H1 (cell line): ENCODE measurements around the gene LINGO4. TPM values are rescaled to one million over a fixed set of nuclear protein-coding genes. Genes with fewer than 3 reads are reported as not detected.

Experiments
- CHD2 ChIP-seq: IDR thresholded peaks from 2 replicates; pipeline ENCODE4 v1.6.1; 2012; ENCODE audit warnings: low read length, improper control_type of control experiment
- JUN ChIP-seq: IDR thresholded peaks from 2 replicates; pipeline ENCODE4 v1.6.1; 2011; ENCODE audit warnings: low read depth, mild to moderate bottlenecking, improper control_type of control experiment, low read length
- NANOG ChIP-seq: IDR thresholded peaks from 2 replicates; pipeline ENCODE4 v1.6.1; 2011; ENCODE audit warnings: low read length, low read depth, mild to moderate bottlenecking, inconsistent platforms; ENCODE audit not compliant: insufficient read depth, poor library complexity, severe bottlenecking
- SAP30 ChIP-seq: fragments of 300-600 bp; sonication (generic); IDR thresholded peaks from 2 replicates; pipeline ENCODE4 v1.7.1; 2012; ENCODE audit warnings: low read length, moderate library complexity, mild to moderate bottlenecking, inconsistent platforms; ENCODE audit not compliant: insufficient read depth, insufficient replicate concordance
- SIRT6 ChIP-seq: IDR thresholded peaks from one replicate; pipeline ENCODE4 v1.7.1; 2012; ENCODE audit warnings: low read length, inconsistent platforms
- TBP ChIP-seq: IDR thresholded peaks from 2 replicates; pipeline ENCODE4 v1.6.1; 2011; ENCODE audit warnings: low read depth, low read length, improper control_type of control experiment
- ZNF274 ChIP-seq: IDR thresholded peaks from 2 replicates; pipeline ENCODE4 v1.7.0; 2012; ENCODE audit warnings: low read length, borderline replicate concordance; ENCODE audit errors: extremely low read depth
- polyA plus RNA-seq, 7 experiments: library from polyadenylated mRNA; depleted of rRNA in 3 of 7; stranded (reverse) in 5 of 7; unstranded in 2 of 7; fragments of >200 nt in 5 of 7; fragments of 200-250 nt in 2 of 7; gene quantifications; 1 replicate in 5 of 7; 2 replicates in 1 of 7; 4 replicates in 1 of 7; pipeline versions ENCODE4 v1.2.1 to v1.2.3, GENCODE V29; 2011 to 2013; ENCODE audit warnings: missing spikeins in 2 of 7, mixed read lengths in 2 of 7
- total RNA-seq: library from RNA; stranded (reverse); fragmentation: NEBNext Ultra II Directional; extraction: Animal tissue kit (Norgen Biotek cat#: 25700); gene quantifications from 2 replicates; pipeline ENCODE4 v1.2.1, GENCODE V29; 2021
- TF ChIP-seq, protein P1 (sequence below): fragments of 300-600 bp; sonication (generic); IDR thresholded peaks from 2 replicates; pipeline ENCODE4 v1.7.1; 2012; ENCODE audit warnings: low read length, moderate library complexity, mild to moderate bottlenecking, inconsistent platforms; ENCODE audit not compliant: insufficient replicate concordance
- TF ChIP-seq, protein P2 (sequence below), 3 experiments: IDR thresholded peaks; 1 replicate in 2 of 3; 2 replicates in 1 of 3; pipeline versions ENCODE4 v1.5.1 to v1.6.1; 2011; ENCODE audit warnings: low read length in 3 of 3, mild to moderate bottlenecking in 3 of 3, inconsistent platforms in 2 of 3, low read depth in 1 of 3, moderate library complexity in 1 of 3; ENCODE audit not compliant: insufficient read depth in 1 of 3; ENCODE audit errors: control extremely low read depth in 1 of 3

LINGO4 gene
- total and polyA plus RNA-seq, 2 of the 8 experiments (the other 6 are each of a cell fraction or from before 2014, with no cell fraction given) = 0.03 TPM; not detected in 1

DNA sequence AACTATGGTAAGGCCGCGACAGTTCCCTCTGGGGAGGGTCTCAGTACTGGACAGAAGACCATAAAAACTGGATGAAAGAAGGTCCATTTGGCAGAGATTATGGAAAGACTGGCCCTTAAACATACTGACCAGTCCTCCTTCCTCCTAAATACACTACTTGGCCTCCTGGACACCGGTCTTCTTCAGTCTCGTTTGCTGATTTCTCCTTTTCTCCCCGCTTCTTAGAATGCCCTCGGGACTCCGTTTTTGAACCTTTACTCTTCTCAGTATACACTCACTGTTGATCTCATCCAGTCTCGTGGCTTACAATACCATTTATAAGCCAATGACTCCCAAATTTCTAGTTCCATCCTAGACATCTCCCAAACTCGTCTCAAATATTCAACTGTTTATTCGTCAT, 41.2 kb downstream of the LINGO4 start (continued):
- TF ChIP-seq, protein P1, sequence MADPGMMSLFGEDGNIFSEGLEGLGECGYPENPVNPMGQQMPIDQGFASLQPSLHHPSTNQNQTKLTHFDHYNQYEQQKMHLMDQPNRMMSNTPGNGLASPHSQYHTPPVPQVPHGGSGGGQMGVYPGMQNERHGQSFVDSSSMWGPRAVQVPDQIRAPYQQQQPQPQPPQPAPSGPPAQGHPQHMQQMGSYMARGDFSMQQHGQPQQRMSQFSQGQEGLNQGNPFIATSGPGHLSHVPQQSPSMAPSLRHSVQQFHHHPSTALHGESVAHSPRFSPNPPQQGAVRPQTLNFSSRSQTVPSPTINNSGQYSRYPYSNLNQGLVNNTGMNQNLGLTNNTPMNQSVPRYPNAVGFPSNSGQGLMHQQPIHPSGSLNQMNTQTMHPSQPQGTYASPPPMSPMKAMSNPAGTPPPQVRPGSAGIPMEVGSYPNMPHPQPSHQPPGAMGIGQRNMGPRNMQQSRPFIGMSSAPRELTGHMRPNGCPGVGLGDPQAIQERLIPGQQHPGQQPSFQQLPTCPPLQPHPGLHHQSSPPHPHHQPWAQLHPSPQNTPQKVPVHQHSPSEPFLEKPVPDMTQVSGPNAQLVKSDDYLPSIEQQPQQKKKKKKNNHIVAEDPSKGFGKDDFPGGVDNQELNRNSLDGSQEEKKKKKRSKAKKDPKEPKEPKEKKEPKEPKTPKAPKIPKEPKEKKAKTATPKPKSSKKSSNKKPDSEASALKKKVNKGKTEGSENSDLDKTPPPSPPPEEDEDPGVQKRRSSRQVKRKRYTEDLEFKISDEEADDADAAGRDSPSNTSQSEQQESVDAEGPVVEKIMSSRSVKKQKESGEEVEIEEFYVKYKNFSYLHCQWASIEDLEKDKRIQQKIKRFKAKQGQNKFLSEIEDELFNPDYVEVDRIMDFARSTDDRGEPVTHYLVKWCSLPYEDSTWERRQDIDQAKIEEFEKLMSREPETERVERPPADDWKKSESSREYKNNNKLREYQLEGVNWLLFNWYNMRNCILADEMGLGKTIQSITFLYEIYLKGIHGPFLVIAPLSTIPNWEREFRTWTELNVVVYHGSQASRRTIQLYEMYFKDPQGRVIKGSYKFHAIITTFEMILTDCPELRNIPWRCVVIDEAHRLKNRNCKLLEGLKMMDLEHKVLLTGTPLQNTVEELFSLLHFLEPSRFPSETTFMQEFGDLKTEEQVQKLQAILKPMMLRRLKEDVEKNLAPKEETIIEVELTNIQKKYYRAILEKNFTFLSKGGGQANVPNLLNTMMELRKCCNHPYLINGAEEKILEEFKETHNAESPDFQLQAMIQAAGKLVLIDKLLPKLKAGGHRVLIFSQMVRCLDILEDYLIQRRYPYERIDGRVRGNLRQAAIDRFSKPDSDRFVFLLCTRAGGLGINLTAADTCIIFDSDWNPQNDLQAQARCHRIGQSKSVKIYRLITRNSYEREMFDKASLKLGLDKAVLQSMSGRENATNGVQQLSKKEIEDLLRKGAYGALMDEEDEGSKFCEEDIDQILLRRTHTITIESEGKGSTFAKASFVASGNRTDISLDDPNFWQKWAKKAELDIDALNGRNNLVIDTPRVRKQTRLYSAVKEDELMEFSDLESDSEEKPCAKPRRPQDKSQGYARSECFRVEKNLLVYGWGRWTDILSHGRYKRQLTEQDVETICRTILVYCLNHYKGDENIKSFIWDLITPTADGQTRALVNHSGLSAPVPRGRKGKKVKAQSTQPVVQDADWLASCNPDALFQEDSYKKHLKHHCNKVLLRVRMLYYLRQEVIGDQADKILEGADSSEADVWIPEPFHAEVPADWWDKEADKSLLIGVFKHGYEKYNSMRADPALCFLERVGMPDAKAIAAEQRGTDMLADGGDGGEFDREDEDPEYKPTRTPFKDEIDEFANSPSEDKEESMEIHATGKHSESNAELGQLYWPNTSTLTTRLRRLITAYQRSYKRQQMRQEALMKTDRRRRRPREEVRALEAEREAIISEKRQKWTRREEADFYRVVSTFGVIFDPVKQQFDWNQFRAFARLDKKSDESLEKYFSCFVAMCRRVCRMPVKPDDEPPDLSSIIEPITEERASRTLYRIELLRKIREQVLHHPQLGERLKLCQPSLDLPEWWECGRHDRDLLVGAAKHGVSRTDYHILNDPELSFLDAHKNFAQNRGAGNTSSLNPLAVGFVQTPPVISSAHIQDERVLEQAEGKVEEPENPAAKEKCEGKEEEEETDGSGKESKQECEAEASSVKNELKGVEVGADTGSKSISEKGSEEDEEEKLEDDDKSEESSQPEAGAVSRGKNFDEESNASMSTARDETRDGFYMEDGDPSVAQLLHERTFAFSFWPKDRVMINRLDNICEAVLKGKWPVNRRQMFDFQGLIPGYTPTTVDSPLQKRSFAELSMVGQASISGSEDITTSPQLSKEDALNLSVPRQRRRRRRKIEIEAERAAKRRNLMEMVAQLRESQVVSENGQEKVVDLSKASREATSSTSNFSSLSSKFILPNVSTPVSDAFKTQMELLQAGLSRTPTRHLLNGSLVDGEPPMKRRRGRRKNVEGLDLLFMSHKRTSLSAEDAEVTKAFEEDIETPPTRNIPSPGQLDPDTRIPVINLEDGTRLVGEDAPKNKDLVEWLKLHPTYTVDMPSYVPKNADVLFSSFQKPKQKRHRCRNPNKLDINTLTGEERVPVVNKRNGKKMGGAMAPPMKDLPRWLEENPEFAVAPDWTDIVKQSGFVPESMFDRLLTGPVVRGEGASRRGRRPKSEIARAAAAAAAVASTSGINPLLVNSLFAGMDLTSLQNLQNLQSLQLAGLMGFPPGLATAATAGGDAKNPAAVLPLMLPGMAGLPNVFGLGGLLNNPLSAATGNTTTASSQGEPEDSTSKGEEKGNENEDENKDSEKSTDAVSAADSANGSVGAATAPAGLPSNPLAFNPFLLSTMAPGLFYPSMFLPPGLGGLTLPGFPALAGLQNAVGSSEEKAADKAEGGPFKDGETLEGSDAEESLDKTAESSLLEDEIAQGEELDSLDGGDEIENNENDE = no peak
- TF ChIP-seq, protein P2, sequence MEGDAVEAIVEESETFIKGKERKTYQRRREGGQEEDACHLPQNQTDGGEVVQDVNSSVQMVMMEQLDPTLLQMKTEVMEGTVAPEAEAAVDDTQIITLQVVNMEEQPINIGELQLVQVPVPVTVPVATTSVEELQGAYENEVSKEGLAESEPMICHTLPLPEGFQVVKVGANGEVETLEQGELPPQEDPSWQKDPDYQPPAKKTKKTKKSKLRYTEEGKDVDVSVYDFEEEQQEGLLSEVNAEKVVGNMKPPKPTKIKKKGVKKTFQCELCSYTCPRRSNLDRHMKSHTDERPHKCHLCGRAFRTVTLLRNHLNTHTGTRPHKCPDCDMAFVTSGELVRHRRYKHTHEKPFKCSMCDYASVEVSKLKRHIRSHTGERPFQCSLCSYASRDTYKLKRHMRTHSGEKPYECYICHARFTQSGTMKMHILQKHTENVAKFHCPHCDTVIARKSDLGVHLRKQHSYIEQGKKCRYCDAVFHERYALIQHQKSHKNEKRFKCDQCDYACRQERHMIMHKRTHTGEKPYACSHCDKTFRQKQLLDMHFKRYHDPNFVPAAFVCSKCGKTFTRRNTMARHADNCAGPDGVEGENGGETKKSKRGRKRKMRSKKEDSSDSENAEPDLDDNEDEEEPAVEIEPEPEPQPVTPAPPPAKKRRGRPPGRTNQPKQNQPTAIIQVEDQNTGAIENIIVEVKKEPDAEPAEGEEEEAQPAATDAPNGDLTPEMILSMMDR (IDR thresholded peaks at IDR 0.05; ENCODE audit: control extremely low read depth in 1 of 3, insufficient read depth in 1 of 3, low read depth in 1 of 3, low read length in 3 of 3) = no peak
- TF ChIP-seq SIRT6 (no peak), NANOG (no peak), JUN (no peak), CHD2 (no peak), TBP (no peak), SAP30 (no peak), ZNF274 (no peak)
